GM19099 (cell line): ENCODE measurements around the gene ACOX1.

ENCODE experiments used
- POLR2A ChIP-seq: IDR thresholded peaks from 3 replicates; pipeline ENCODE4 v1.6.1; 2011; ENCODE audit warnings: low read depth; ENCODE audit not compliant: insufficient read length; ENCODE audit errors: extremely low read depth

Gene ACOX1

DNA sequence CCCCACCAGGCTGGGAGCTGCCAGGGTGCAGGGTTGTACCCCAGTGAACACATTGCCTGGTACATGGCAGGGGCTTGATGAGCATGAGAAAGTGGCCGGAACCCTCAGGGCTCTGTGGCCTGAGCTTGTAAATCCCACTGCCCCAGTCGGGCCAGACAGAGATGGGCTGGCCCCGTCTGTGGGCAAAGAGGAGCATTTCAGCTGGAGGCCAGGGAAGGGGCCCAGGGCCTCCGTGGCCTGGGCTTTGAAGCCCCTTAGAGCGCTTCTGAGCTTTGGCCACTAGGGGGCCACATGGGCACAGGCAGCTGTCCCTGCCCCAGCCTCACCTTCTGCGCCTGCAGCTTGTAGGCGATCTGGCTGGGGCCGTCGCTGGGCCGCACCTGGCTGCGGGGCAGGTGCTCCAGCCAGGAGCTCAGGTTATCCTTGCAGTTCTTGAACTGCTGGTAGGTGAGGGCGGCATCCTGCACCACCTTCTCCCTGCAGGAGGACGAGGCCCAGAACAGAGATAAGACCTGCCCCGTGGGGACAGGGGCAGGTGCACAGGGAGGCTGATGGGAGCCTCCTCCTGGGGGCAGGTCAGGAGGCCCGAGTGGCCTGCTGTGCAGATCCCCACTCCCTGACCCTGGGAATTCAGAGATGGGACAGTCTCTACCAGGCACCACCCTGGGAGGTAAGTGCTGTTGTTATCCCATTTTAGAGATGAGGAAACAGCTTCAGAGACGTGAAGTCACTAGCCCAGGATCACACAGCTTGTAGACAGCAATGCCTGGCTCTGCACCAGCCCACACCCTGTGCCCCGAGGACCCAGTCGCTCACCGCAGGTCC lies 35.3 kb upstream of the ACOX1 start:
- TF ChIP-seq POLR2A, result no peak

GRCh38 chr17:76013377-76013932 lies 34.5 kb upstream of the ACOX1 start:
- TF ChIP-seq POLR2A, result no peak

DNA sequence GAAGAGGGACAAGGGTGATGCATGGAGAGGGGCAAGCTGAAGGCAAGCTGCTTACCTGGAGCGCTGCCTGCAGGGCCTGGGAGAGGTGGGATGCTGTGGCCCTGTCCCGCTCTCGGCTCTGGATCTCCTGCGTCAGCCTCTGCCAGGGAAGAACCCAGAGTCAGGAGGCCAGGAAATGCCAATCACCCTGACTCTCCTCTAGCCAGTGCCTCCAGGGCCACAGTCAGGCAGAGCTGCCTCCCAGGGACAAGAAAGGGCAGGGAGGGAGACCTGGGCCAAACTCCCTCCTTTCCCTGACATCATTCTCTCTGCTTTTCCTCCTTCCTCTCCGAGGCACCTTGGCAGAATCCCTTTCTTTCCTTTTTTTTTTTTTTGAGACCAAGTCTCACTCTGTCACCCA lies 33.0 kb upstream of the ACOX1 start:
- no peak for TF ChIP-seq POLR2A

DNA sequence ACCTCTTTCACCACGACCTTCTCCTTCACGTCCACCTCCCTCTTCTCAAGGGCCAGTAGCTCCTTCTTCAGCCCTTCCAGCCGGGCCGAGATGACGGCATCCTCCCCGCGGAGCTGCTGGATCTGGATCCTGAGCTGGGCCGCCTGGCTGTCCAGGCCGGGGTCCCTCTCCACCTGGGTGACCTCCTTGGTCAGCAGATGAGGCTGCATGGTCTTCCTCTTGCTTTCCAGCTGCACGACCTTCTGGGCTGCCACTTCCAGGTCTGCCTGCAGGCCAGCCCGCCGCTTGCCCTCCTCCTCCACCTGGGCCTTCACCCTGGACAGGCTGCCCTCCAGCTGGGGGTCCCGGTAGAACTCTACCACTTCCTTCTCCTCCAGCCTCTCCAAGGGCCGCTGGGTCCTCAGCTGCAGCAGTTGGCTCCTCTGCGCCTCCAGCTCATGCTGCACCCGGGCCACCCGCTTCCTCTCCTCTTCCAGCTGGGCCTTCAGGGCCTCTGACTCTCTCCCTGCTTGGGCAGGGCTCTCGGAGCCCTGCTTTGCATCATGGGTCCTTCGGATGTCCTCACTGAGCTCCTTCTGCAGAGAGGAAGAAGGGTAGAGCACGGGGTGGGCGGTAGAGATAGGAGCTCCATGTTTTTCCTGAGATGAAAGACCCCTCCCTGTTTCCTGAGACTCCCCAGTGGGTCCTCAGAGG lies 31.1 kb upstream of the ACOX1 start:
- no peak for TF ChIP-seq POLR2A

- TF ChIP-seq POLR2A, result no peak
Measured at GRCh38 chr17:76009447-76009846, 30.5 kb upstream of the ACOX1 start.

DNA sequence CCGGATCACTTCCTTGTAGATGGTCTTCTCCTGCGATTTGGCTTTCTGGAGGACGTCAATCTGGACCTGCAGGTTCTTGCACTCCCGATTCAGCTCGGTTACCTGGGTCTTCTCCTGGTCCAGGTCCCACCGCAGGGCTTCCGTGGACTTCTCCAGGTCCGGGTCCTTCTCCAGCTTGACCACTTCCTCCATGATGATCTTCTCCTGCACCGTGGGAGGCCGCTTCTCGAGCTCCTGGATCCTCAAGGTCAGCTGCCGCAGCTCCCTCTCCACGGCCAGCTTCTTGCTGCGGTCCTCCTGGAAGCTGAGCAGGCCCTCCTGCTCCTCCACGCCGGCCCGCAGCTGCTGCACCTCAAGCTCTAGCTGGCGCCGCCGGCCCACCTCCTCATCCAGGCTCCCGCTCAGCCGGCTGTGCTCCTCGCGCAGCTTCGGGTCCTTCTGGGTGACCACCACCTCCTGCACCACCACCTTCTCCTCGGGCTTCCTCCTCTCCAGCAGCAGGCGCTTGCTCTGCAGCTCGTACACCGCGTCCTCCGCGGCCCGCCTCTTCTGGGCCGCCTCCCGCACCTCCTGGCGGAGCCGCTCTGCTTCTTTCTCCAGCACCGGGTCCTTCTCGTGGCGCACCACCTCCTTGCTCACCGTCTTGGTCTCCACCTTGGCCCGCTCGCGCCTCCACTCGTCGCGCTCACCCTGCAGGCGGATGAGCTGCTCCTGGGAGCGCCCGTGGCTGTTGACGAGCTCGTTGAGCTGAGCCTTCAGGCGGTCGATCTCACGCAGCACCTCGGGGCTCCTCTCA lies 29.9 kb upstream of the ACOX1 start:
- TF ChIP-seq POLR2A, result no peak

DNA sequence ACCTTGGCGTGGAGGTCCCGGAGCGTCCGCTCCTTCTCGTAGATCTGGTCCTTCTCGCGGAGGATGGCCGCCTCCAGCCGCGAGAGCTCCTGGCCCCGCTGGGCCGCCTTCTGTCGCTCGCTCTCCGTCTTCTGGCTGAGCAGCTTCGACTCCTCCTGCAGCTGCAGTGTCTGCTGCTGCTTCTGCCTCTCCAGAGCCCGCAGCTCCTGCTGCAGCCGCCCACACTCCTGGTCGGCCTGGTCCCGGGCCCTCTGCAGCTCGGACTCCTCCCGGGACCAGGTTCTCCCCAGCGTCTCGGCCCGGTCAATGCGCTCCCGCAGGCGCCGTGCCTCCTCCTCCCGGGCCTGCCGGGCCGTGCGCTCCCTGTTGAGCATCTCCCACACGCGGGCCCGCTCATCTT lies 29.2 kb upstream of the ACOX1 start:
- no peak for TF ChIP-seq POLR2A

GRCh38 chr17:76007850-76008165 lies 28.8 kb upstream of the ACOX1 start:
- TF ChIP-seq POLR2A, result no peak

GRCh38 chr17:76007131-76007849 lies 28.3 kb upstream of the ACOX1 start:
- TF ChIP-seq POLR2A, result no peak

- no peak for TF ChIP-seq POLR2A
Measured at GRCh38 chr17:76005263-76006149, 26.5 kb upstream of the ACOX1 start.

- no peak for TF ChIP-seq POLR2A
Measured at GRCh38 chr17:76004750-76005262, 25.8 kb upstream of the ACOX1 start.

DNA sequence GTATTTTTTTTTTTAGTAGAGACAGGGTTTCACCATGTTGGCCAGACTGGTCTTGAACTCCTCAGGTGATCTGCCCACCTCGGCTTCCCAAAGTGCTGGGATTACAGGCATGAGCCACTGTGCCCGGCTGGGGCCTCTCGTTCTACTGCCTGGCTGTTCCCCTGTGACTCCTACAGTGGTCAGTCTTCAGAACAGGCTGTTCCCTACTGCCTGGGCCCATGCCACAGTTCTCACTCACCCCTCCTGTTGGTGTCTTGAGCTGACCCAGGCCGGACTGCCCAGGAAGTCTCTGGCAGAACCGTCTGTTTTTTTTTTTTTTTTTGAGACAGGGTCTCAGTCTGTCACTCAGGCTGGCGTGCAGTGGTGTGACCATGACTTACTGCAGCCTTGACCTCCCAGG lies 24.9 kb upstream of the ACOX1 start:
- TF ChIP-seq POLR2A, result no peak

- TF ChIP-seq POLR2A, result no peak
Measured at GRCh38 chr17:76002100-76002499, 23.1 kb upstream of the ACOX1 start.
